ENCODE data around the gene ANKRD33B. TPM values are rescaled to one million over a fixed set of nuclear protein-coding genes. Genes with fewer than 3 reads are reported as not detected.
"Not testable (repeated sequence)": the region's sequence is repeated elsewhere in the genome, so short reads cannot be mapped to it uniquely, and the experiment has no call there.

ANKRD33B gene
- polyA plus RNA-seq, 1 donor: 1.5 TPM

DNA sequence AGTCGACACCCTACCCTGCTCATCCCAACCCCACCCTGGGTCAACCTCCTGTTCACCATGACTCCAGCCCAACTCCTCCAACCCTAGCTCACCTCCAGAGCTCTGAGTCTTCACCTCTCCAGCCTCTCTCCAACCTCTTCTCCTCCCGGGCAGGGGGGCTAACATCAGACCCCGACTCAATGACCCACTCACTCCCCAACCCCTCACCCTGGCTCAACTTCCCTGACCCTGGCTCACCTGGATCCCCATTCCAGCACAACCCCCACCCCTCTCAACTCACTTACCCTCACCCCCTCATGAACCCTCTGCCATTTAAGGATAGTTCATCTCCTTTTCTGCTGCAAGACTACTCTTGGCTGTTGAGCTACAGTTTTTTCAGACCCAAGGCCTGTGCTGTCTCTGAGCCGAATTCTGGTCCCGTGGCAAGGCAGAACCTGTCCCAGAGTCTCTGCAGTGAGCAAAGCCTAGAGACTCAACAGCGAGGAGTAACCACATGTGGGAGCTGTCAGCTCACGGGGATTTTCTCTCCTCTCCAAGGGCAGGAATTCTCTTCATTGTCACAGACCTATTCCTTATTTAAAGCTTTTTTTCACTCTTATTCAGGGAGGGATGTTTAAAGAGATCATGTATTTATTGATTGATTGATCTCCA, 29.8 kb downstream of the ANKRD33B start:
- DNase-seq: no peak

DNA sequence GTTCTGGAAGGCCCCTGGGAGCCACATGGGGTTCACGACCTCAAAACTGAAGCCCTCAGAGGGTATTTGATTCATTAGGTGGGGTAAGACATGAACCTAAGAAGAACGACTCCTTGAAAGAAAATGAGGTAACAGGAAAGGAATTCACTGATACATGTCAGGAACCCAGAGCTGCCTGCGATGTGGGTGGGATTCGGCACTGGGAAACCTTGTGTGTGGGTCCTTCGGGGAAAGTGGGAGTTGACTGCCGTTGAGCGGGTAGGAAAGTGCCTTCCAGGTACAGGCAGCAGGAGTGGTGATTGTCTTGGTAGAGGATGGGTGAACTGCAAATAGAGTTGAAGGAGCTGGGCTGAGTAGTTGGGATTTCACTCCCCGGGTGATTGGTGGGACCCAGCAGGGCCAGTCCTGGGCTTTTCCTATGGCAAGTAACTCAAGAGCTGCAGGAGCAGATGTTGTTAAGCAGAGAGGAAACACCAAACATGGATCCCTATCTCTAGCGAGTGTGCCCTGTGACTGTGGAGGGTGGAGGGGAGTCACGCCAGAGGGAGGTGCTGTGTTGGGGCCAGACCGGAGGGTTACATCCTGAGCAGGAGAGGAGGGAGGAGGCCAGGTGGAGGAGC, 30.8 kb downstream of the ANKRD33B start:
- no peak for DNase-seq

DNA sequence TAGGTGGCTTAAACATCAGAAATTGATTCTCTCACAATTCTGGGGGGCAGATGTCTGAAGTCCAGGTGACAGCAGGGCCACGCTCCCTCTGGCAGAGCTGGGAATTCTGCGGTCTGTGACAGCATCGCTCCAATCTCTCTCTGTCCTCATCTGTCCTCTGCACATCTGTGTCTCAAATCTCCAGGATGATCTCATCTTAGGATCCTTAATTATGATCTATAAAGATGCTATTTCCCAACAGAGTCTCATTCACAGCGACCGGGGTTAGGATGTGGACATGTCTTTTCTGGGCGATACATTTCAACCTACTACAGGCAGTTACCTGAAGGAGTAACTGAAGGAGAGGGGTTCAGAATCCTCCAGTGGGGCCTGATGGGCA, 31.4 kb downstream of the ANKRD33B start:
- DNase-seq: no peak

GRCh38 chr5:10595672-10596309, 31.9 kb downstream of the ANKRD33B start:
- no peak for DNase-seq

- DNase-seq: no peak
These were observed 32.4 kb downstream of the ANKRD33B start for GRCh38 chr5:10596310-10596703.

DNA sequence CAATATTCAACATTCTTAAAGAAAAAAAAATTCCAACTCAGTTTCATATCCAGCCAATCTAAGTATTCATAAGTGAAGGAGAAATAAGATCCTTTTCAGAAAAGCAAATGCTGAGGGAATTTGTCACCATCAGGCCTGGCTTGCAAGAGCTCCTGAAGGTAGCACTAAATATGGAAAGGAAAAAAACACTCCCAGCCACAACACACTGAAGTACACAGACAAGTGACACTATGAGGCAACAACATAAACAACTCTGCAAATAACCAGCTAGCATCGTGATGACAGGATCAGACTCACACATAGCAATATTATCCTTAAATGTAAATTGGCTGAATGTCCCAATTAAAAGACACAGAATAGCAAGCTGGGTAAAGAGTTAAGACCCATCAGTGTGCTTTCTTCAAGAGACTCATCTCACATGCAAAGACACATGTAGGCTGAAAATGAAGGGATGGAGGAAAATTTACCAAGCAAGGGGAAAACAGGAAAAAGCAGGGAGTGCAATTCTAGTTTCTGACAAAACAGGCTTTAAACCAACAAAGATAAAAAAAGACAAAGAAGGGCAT, 33.1 kb downstream of the ANKRD33B start:
- DNase-seq: no peak

DNA sequence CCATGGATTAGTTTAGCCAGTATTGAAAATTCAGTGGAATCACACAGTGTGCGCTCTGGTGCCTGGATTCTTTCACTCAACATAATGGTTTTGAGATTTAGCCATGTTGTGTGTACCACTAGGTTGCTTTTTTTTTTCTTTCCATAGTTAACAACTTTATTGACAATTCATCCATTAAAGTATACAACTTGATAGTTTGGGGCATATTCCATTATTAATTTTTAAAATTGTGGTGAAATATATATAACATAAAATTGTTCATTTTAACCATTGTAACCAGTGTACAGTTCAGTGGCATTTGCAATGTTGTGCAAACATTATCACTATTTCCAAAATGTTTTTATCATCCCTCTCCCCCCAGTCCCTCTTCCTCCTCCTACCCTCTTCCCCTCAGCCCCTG, 35.2 kb downstream of the ANKRD33B start:
- DNase-seq: no peak

GRCh38 chr5:10599862-10600284, 36.0 kb downstream of the ANKRD33B start:
- no peak for DNase-seq

- DNase-seq: no peak
These were observed 36.9 kb downstream of the ANKRD33B start for GRCh38 chr5:10600626-10601245.

- peak; percentile 78 for DNase-seq
These were observed 37.6 kb downstream of the ANKRD33B start for GRCh38 chr5:10601246-10602030.

GRCh38 chr5:10602031-10602806, 38.3 kb downstream of the ANKRD33B start:
- DNase-seq: no peak

DNA sequence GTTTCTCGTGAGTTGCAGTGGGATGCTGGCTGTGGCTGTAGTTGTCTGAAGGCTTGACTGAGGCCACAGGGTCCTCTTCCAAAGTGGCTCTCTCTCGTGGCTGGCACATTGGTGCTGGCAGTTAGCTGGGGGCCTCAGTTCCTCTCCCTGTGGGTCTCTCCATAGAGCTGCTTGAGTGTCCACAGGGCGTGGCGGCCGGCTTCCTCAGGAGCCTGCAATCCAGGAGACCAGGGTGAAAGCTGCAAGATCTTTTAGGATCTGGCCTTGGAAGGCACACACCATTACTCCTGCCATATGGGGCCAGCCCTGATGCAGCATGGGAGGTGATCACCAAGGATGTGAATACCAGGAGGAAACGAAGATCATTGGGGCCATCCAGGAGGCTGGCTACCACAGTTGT, 41.1 kb downstream of the ANKRD33B start:
- DNase-seq: no peak

- DNase-seq: not testable (repeated sequence)
These were observed 42.8 kb downstream of the ANKRD33B start for GRCh38 chr5:10606632-10607022.

DNA sequence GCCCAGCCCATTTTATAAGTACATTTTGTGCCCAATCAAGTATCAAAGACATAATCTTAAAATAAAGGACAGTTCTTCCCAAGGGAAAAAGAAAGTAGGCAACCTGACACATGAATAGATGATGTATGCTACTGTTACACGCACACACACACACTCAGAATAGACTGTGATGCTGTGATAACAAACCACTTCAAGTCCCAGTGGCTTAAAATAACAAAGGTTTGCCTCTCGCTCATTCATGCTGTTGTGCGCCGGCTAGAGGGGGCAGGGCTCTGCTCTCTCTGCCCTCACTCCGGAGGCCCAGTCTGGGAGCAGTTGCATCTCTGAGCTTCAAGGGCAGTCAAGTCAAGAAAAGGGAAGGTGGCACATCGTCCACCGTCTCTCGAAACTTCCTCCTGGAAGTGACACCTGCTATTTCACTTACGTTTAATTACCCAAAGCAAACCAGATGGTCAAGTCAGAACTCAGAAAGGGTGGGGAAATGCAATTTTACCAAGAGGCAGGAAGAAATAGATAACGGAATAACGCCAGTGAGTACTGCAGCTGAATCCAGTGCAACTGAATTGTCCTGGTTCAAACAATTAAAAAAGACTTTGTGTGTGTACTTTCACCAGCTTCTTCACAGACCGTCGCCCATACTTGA, 43.3 kb downstream of the ANKRD33B start:
- DNase-seq: no peak

- DNase-seq: no peak
These were observed 43.8 kb downstream of the ANKRD33B start for GRCh38 chr5:10607666-10608073.

DNA sequence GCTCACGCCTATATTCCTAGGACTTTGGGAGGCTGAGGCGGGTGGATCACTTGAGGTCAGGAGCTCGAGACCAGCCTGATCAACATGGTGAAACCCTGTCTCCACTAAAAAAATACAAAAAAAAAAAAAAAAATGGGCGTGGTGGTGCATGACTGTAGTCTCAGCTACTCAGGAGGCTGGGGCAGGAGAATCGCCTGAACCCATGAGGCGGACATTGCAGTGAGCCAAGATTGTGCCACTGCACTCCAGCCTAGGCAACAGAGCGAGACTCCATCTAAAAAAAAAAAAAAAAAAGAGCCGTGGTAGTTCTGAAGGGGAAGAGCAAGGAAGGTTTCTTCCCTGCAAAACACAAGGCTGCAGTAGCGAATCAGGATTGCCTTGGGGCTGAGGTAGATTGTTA, 44.2 kb downstream of the ANKRD33B start:
- DNase-seq: not testable (repeated sequence)

DNA sequence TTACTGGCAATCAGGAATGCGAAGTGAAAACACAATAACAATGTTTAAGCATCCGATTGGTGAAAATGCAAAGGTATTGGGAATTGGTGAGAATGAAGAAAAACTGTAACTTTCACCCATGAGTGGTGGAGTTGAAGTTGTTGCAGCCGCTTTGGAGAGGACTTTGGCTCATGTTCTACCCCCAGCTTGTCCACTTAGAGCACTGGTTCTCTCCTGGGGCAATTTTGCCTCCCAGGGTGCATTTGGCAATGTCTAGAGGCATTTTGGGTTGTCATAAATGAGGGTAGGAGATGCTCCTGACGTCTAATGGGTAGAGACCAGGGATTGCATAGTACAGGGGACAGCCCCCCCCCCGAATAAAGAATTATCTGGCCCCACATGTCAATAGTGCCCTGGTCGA, 46.2 kb downstream of the ANKRD33B start:
- no peak for DNase-seq

DNA sequence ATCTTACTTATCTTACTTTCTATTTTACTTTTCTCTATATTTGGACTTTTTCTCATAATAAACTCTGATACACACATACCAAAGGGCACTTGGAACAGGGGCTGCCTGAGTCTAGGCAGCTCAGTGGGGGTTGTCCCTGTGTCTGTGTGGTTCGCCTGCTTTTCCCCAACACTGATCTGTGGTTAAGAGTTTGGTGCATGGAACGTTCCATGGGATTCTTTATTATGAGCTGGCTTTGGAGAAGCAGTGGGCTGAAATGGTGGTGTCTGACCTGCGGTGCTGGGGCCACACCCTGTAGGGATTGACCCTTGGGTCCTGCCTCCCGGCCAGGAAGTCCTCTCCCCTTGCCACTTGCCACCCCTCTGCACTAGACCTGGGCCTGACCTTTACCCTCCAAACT, 47.4 kb downstream of the ANKRD33B start:
- no peak for DNase-seq

DNA sequence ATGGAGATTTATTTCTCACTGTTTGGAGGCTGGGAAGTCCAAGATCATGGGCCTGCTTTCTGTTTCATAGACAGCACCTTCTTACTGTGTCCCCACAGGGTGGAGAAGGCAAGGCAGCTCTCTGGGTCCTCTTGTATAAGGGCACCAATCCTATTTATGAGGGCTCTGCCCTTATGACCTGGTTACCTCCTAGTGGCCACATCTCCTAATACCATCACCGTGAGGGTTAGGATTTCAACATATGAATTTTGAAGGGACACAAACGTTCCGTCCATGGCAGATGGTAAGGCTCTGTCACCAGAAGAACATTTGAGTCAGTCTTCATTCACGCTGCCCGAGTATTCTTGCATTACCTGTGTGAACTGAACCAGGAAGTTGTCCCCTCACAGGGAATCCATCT, 48.4 kb downstream of the ANKRD33B start:
- no peak for DNase-seq

DNA sequence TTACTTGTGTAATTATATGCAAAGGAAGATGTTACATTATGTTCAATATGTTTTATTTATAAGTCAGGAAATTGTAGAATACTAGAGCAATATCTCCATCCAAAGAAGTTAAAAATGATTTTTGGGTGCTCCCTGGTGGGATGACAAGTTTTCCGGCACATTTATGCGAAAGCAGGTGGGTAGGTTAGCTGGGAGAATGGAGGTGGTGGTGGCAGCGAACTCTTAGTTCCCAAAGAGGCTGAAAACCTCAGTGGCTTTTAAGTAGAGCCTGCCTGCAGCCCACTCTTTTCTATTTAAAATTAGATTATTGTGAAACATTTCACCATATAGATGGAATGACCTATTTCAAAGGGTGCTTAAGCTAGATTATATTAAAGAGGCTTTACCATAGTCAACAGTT, 51.8 kb downstream of the ANKRD33B start:
- no peak for DNase-seq

- DNase-seq: no peak
These were observed 53.2 kb downstream of the ANKRD33B start for GRCh38 chr5:10617103-10617502.

Data from left kidney (tissue), 2 donors.